ENCODE measurements around the gene CACNA2D2.

The CACNA2D2 gene

DNA sequence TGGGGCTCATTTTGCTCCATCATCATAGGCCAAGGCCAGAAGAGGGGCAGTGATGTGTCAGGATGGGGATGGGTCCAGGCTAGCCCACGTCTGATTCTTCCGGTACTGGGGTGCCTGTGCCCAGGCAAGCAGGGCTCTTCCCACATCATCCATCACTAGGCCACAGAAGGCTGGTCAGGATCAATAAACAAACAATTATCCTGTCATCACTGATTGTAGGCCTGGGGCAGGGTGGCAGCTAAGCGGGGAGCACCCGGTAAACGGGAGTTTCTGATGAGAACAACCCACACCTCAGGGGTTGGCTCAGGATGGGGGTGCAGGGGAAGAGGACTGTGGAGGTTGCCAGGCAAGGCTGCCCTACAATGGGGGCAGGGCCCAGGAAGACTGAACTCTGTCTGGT, 18.1 kb upstream of the CACNA2D2 start:
- H3K36me3 ChIP-seq (ENCODE audit: insufficient read depth, low read length): no peaks in the 10 kb centered on the region
- no peaks in the 10 kb centered on the region for H4K20me1 ChIP-seq (ENCODE audit: insufficient read depth, low read length)
- H3F3A ChIP-seq (ENCODE audit: insufficient read depth, low read length): no peaks in the 10 kb centered on the region
- no peaks in the 10 kb centered on the region for H3K9me2 ChIP-seq (ENCODE audit: low read depth, low read length)
- no peak overlapping the region for H3K27ac ChIP-seq (ENCODE audit: low read depth, low read length, poor library complexity, severe bottlenecking)
- no peak overlapping the region for H3K9ac ChIP-seq (ENCODE audit: low read length)
- no peaks in the 10 kb centered on the region for H3K9me3 ChIP-seq (ENCODE audit: low read length)
- no peak overlapping the region for H3K4me3 ChIP-seq (ENCODE audit: low read depth, low read length, poor library complexity, severe bottlenecking)
- no peaks in the 10 kb centered on the region for H3K79me2 ChIP-seq (ENCODE audit: insufficient read depth, low read length)
- H3K4me2 ChIP-seq (ENCODE audit: low read length): no peak overlapping the region
- no peaks in the 10 kb centered on the region for H3K4me1 ChIP-seq (ENCODE audit: insufficient read depth, low read length, severe bottlenecking)
- H3K27me3 ChIP-seq (ENCODE audit: insufficient read depth, low read length): no peaks in the 10 kb centered on the region
- TF ChIP-seq, protein P1, sequence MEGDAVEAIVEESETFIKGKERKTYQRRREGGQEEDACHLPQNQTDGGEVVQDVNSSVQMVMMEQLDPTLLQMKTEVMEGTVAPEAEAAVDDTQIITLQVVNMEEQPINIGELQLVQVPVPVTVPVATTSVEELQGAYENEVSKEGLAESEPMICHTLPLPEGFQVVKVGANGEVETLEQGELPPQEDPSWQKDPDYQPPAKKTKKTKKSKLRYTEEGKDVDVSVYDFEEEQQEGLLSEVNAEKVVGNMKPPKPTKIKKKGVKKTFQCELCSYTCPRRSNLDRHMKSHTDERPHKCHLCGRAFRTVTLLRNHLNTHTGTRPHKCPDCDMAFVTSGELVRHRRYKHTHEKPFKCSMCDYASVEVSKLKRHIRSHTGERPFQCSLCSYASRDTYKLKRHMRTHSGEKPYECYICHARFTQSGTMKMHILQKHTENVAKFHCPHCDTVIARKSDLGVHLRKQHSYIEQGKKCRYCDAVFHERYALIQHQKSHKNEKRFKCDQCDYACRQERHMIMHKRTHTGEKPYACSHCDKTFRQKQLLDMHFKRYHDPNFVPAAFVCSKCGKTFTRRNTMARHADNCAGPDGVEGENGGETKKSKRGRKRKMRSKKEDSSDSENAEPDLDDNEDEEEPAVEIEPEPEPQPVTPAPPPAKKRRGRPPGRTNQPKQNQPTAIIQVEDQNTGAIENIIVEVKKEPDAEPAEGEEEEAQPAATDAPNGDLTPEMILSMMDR (IDR thresholded peaks at IDR 0.05; ENCODE audit: low read length): no peak
- no peak for TF ChIP-seq EZH2 (IDR thresholded peaks at IDR 0.05; ENCODE audit: borderline replicate concordance, low read length)
- no peak overlapping the region for H2AFZ ChIP-seq (ENCODE audit: low read length)

- Histone ChIP-seq H3K36me3 (ENCODE audit: insufficient read depth, low read length) (no peaks in the 10 kb centered on the region), H3K9me3 (ENCODE audit: low read length) (no peaks in the 10 kb centered on the region), H2AFZ (ENCODE audit: low read length) (no peak overlapping the region), H3K4me2 (ENCODE audit: low read length) (no peak overlapping the region), H3K79me2 (ENCODE audit: insufficient read depth, low read length) (no peaks in the 10 kb centered on the region), H3K27ac (ENCODE audit: low read depth, low read length, poor library complexity, severe bottlenecking) (no peak overlapping the region), H3K4me3 (ENCODE audit: low read depth, low read length, poor library complexity, severe bottlenecking) (no peak overlapping the region), H3K9me2 (ENCODE audit: low read depth, low read length) (no peaks in the 10 kb centered on the region), H3K27me3 (ENCODE audit: insufficient read depth, low read length) (no peaks in the 10 kb centered on the region), H3K4me1 (ENCODE audit: insufficient read depth, low read length, severe bottlenecking) (no peaks in the 10 kb centered on the region), H4K20me1 (ENCODE audit: insufficient read depth, low read length) (no peaks in the 10 kb centered on the region), H3K9ac (ENCODE audit: low read length) (no peak overlapping the region), H3F3A (ENCODE audit: insufficient read depth, low read length) (no peaks in the 10 kb centered on the region)
- no peak for TF ChIP-seq EZH2 (IDR thresholded peaks at IDR 0.05; ENCODE audit: borderline replicate concordance, low read length)
- TF ChIP-seq, protein P1 (IDR thresholded peaks at IDR 0.05; ENCODE audit: low read length): no peak
Observed at GRCh38 chr3:50520849-50521248, 17.4 kb upstream of the CACNA2D2 start.

DNA sequence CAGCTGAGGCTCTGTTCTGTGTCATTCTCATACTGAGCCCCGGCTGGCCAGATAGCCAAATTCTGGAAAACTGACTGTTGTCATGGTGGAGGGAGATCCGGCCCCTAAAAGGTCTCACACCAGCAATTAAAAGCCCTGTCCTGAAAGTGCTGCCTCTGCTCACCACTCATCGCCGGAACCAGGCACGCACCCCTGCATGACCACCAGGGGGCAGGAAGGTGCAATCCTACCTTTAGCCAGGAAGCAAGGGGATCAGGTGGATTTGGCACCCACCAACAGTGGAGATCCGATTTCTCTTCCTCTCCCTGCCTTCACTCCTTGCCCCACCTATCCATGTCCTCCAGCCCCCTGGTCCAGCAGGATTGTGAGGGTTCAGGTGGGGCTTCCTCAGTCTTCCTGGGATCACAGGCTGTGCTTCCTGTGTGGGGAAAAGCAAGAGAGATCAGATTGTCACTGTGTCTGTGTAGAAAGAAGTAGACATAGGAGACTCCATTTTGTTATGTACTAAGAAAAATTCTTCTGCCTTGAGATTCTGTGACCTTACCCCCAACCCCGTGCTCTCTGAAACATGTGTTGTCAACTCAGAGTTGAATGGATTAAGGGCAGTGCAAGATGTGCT, 16.1 kb upstream of the CACNA2D2 start:
- no peak for TF ChIP-seq EZH2 (IDR thresholded peaks at IDR 0.05; ENCODE audit: borderline replicate concordance, low read length)
- TF ChIP-seq, protein P1 (IDR thresholded peaks at IDR 0.05; ENCODE audit: low read length): peak; percentile 95
- Histone ChIP-seq H3K79me2 (ENCODE audit: insufficient read depth, low read length) (no peaks in the 10 kb centered on the region), H3K4me3 (ENCODE audit: low read depth, low read length, poor library complexity, severe bottlenecking) (no peak overlapping the region), H3K9me2 (ENCODE audit: low read depth, low read length) (no peaks in the 10 kb centered on the region), H3K27ac (ENCODE audit: low read depth, low read length, poor library complexity, severe bottlenecking) (no peak overlapping the region), H3K36me3 (ENCODE audit: insufficient read depth, low read length) (no peaks in the 10 kb centered on the region), H3K4me1 (ENCODE audit: insufficient read depth, low read length, severe bottlenecking) (no peaks in the 10 kb centered on the region), H3F3A (ENCODE audit: insufficient read depth, low read length) (no peaks in the 10 kb centered on the region), H3K9ac (ENCODE audit: low read length) (no peak overlapping the region), H2AFZ (ENCODE audit: low read length) (no peak overlapping the region), H3K4me2 (ENCODE audit: low read length) (no peak overlapping the region), H3K27me3 (ENCODE audit: insufficient read depth, low read length) (peaks cover 4% of the 10 kb centered on the region; the same call in 1 of the 2 replicates), H3K9me3 (ENCODE audit: low read length) (no peaks in the 10 kb centered on the region), H4K20me1 (ENCODE audit: insufficient read depth, low read length) (no peaks in the 10 kb centered on the region)

Measured in OCI-LY1 (cell line).